ENCODE results near the gene NDOR1.
A peak's percentile ranks its signal among the peaks of the same experiment; 100 is the strongest.
"Not testable (repeated sequence)": the region's sequence is repeated elsewhere in the genome, so short reads cannot be mapped to it uniquely, and the experiment has no call there.

NDOR1 gene

GRCh38 chr9:137230705-137231371, 25.3 kb downstream of the NDOR1 start, which contains the start of gene SLC34A3:
Gene SLC34A3 (plus strand): TSS chr9:137230901. CDS start chr9:137231703, 802 bp downstream.
- no peak for DNase-seq (ENCODE audit: low read depth in 2 of 2, low spot score in 1 of 2)

- no peak for DNase-seq (ENCODE audit: low read depth in 2 of 2, low spot score in 1 of 2)
These were observed 26.0 kb downstream of the NDOR1 start for GRCh38 chr9:137231372-137232039.

- DNase-seq (ENCODE audit: low read depth in 2 of 2, low spot score in 1 of 2), result no peak
These were observed 26.6 kb downstream of the NDOR1 start for GRCh38 chr9:137232101-137232500.

GRCh38 chr9:137232510-137232909, 27.0 kb downstream of the NDOR1 start:
- DNase-seq (ENCODE audit: low read depth in 2 of 2, low spot score in 1 of 2), result no peak

GRCh38 chr9:137233143-137233980, 27.9 kb downstream of the NDOR1 start:
- no peak for DNase-seq (ENCODE audit: low read depth in 2 of 2, low spot score in 1 of 2)

GRCh38 chr9:137234055-137234697, 28.7 kb downstream of the NDOR1 start:
- no peak for DNase-seq (ENCODE audit: low read depth in 2 of 2, low spot score in 1 of 2)

- no peak for DNase-seq (ENCODE audit: low read depth in 2 of 2, low spot score in 1 of 2)
These were observed 29.4 kb downstream of the NDOR1 start for GRCh38 chr9:137234758-137235423.

GRCh38 chr9:137235424-137236237, 30.1 kb downstream of the NDOR1 start:
- DNase-seq (ENCODE audit: low read depth in 2 of 2, low spot score in 1 of 2), result no peak

GRCh38 chr9:137236238-137236935, 30.9 kb downstream of the NDOR1 start:
- DNase-seq (ENCODE audit: low read depth in 2 of 2, low spot score in 1 of 2), result peak; percentile 70 to 85

GRCh38 chr9:137236936-137237421, 31.5 kb downstream of the NDOR1 start:
- DNase-seq (ENCODE audit: low read depth in 2 of 2, low spot score in 1 of 2), result no peak

- DNase-seq (ENCODE audit: low read depth in 2 of 2, low spot score in 1 of 2), result no peak
These were observed 32.5 kb downstream of the NDOR1 start for GRCh38 chr9:137237759-137238726.

- DNase-seq (ENCODE audit: low read depth in 2 of 2, low spot score in 1 of 2), result not testable (repeated sequence)
These were observed 34.2 kb downstream of the NDOR1 start for GRCh38 chr9:137239541-137240200.

GRCh38 chr9:137240318-137240840, 34.9 kb downstream of the NDOR1 start:
- peak in 1 of 2 donors; percentile 33 for DNase-seq (ENCODE audit: low read depth in 2 of 2, low spot score in 1 of 2)

- DNase-seq (ENCODE audit: low read depth in 2 of 2, low spot score in 1 of 2), result peak; percentile 94 to 95
These were observed 35.5 kb downstream of the NDOR1 start, which contains the start of gene TUBB4B for GRCh38 chr9:137240841-137241489. Gene TUBB4B (plus strand): TSS chr9:137241287. CDS start chr9:137241361, 74 bp downstream.

GRCh38 chr9:137241490-137242268, 36.2 kb downstream of the NDOR1 start:
- DNase-seq (ENCODE audit: low read depth in 2 of 2, low spot score in 1 of 2), result peak in 1 of 2 donors; percentile 57

Data from stimulated activated CD8-positive, alpha-beta memory T cell treated with anti-CD3 and anti-CD28 coated beads, Interleukin-4, amount 100 ng/mL, for 1 hour (primary cell).